ENCODE measurements around the gene AP4M1.
A peak's percentile ranks its signal among the peaks of the same experiment; 100 is the strongest.

The AP4M1 gene

DNA sequence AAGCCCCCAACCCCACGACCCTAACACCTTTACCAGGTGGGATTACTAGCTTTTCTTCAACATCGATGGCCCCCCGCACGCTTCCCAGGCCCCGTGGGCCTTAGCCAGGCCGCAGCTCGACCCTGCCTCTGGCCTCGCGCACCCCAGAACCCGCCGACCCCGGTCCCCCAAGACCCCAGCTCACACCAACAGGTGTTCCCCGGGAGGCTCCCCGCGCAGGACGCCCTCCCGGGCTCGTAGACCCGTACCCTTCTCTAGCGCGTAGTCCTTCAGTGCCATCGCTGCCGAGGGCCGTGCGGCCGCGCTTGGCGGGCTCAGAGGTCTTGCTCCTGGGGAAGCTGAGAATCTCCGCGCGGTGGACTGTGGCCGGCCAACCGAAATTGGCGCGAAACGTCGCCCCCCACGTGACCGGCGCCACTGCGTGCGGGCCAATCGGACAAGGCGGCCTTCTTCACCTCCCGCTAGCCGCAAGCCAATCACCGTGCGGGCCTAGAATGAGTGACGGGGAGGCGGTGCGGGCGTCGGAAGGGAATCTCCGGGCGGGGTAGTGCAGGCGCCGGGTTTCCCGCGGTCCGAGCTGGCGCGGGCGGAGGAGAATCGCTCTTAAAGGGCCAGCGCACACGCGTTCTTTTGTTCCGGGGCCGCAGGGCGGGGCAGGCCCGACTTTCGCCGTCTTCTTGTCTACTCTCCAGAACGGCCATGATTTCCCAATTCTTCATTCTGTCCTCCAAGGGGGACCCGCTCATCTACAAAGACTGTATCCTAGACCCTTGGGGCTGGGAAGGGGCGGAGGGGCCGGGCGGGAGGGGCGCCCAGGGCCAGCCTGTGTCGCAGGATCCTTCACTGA is at the start of gene AP4M1, which contains the start of gene MCM7:
AP4M1 (plus strand) TSS at position 628 of the 847 bp plus-strand sequence; CDS start at position 700, 72 bp downstream.
MCM7 (minus strand) TSS at position 382 of the 847 bp plus-strand sequence; CDS start at position 279, 103 bp downstream.
- peak; percentile 97 for DNase-seq

DNA sequence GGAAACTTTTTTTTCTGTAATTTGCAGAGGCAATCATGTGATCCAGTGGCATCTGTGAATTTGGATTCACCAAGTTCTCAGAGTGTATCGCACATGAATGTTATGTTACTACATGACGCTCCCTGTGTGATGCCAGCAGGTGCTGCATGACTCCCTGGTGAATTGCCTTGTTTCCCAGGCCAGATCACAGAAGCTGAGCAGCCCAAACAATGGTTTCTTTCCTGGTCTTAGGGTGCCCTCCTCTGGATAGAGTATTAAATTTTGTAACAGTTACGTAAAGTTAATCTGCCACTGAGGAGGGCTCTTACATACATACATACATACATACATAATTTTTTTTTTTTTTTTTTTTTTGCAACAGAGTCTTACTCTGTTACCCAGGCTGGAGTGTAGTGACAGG is 48.2 kb upstream of the AP4M1 start:
- peak; percentile 65 for DNase-seq

GRCh38 chr7:100057006-100057405 is 44.4 kb upstream of the AP4M1 start:
- no peak for DNase-seq

- DNase-seq, result peak; percentile 48
Observed at GRCh38 chr7:100059251-100059739, 42.1 kb upstream of the AP4M1 start.

DNA sequence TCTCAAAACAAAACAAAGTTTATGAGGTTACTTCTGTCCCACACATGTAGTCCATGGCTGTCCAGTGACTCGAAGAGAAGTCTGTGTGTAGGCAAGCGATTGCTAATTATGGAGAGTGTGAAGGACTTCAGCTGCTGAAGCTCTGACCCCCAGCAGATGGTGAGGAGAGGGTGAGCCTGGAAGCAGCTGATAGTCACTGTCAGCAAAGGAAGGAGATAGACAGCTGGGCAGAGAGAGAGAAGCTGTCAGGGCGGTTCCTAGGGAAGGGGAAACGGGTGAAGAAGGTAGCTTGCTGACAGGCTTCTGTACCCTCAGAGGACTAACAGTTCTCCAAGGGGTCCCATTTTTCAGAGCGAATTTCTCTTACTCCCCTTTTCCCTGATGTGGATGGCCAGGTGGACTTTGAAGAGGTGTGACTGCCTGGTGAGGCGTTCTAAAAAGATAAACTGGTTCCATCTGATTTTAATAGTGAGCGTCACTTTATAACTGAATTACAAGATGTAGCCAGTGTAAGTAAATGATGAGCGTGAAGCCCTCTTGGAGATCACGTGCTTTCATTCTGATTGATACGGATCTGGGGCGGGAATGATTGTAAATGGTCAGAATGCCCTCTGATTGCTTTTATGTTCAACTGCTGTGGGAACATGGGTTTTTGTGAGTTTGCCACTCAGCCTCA is 39.8 kb upstream of the AP4M1 start:
- DNase-seq, result no peak

DNA sequence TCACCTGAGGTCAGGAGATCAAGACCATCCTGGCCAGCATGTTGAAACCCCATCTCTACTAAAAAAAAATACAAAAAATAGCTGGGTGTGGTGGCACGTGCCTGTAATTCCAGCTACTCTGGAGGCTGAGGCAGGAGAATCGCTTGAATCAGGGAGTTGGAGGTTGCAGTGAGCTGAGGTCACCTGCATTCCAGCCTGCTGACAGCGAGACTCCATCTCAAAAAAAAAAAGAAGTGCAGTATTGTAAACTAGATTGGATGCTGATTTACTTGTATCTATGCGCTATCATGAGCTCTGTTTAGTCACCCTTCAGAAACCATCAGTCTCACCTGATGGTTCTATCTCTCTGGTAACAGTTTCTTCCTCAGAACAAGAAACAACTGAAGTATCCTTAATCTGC is 38.1 kb upstream of the AP4M1 start:
- no peak for DNase-seq

DNA sequence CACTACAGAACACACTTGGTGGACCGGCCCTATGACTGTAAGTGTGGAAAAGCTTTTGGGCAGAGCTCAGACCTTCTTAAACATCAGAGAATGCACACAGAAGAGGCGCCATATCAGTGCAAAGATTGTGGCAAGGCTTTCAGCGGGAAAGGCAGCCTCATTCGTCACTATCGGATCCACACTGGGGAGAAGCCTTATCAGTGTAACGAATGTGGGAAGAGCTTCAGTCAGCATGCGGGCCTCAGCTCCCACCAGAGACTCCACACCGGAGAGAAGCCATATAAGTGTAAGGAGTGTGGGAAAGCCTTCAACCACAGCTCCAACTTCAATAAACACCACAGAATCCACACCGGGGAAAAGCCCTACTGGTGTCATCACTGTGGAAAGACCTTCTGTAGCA is 37.3 kb upstream of the AP4M1 start:
- no peak for DNase-seq

- peak; percentile 27 for DNase-seq
Observed at GRCh38 chr7:100065452-100066186, 35.8 kb upstream of the AP4M1 start.

DNA sequence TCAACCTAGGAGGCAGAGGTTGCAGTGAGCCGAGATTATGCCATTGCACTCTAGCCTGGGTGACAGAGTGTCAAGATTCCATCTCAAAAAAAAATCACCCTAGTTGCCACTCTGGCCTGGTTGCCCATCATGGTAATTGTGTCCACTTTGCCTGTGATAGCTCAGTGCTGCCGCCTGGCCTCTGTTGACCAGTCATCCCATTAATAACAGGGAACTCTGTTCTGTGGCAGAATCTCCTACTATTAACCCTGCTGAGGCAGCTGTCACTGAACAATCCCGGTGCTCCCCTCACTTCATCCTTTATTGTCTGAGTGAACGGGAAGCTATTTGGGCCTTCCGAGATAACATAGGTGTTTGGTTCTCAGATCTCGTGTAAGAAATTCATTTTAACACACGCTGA is 34.5 kb upstream of the AP4M1 start:
- DNase-seq, result no peak

GRCh38 chr7:100069991-100070390 is 31.5 kb upstream of the AP4M1 start:
- no peak for DNase-seq

- no peak for DNase-seq
Observed at GRCh38 chr7:100071018-100071723, 30.3 kb upstream of the AP4M1 start.

GRCh38 chr7:100072462-100072861 is 29.0 kb upstream of the AP4M1 start:
- no peak for DNase-seq

GRCh38 chr7:100074841-100075240 is 26.6 kb upstream of the AP4M1 start:
- DNase-seq, result no peak

DNA sequence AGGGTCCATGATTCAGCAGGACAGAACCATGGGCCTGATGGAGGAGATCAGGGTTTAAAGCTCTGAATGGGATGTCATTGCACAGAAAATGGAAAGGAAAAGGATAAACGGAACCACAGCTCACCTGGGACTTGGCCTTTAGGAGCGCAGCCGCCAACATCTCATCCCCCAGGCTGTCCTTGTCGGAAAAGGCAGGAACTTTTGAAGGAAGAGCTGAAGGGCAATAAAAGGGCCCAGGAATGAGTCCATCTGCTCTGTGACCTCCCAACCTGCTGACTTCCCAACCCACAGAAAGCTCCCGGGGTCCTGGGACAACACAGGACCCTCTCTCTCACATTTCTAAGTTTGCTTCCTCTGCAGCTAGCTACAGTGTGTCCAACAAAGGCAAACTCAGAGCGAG is 26.0 kb upstream of the AP4M1 start:
- DNase-seq, result no peak

DNA sequence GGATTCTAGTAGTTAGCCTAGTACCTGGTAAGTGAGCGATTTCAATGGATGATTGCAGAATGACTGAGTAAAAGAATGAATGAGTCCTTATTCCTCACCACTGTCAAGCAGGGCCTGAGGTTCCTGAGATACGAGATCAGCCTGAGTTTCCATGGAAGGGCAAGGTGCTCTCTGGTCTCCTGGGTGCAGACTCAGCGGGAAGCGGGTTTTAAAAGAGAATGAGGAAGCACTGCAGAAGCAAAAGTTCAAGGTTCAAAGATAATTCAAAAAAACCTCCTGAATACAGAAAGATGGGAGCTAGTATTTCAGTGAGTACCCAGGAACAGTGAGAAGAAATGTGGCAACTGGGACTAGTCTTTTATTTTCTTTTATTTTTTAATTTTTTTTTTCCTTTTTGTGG is 24.2 kb upstream of the AP4M1 start:
- no peak for DNase-seq

GRCh38 chr7:100079024-100079560 is 22.4 kb upstream of the AP4M1 start:
- no peak for DNase-seq

DNA sequence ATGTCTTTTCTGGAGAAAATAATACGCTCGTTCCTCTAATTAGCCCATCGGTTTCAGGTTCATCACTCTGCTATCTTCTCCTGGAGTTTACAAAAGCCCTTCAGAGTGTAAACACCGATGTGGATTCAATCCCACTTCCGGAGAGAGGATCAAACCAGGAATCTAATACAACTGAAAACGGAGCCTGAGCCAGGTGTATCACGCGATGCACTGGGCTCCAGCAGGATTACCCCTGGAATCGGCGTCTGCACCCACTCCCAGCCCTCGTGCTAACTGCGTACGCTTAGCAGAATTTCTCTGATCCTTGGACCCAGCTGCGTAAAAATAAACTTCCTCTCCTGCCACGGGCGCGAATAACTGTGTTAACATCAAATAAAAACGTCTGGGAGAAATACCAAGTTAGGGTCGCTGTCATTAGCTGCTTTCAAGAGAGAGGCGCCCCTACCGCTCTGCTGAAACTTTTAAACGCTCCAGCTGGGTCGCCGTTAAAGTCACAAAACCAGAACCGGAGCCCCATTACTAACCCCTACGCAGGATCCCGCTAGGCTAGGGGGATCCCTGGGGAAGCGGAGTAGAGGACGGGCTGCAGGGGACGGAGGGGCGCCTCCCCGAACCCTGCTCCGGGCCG is 20.4 kb upstream of the AP4M1 start:
- no peak for DNase-seq

DNA sequence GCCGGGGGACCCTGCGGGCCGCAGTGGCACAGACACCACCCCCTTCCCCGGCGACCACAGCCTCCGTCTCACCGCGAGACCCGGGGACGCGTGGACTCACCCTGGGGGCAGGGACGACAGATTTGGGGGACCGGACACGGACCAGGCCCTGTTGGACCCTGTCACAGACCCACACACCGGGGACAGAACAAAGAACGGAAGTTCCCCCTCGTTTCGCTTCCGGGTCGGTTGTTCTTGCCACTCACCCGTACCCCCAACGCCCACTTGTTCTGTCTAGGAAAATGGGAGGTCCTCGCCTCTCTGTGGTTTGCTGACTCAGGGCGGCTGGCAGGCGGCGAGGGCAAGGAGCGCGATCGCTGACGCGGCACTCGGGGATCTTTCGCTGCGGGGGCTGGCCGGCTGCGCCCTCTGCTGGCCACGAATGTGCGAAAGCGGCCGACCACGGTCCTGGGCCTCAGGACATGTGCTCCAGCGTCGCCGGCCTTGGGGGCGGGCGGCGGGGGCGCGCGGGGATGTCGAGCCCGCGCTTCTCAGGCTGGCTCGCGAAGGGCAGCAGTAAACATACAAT is 19.8 kb upstream of the AP4M1 start, which contains the start of gene ZNF3:
ZNF3 (minus strand) TSS at position 189 of the 568 bp plus-strand sequence. CDS start 4,366 bp downstream, outside the sequence.
- peak; percentile 98 for DNase-seq

DNA sequence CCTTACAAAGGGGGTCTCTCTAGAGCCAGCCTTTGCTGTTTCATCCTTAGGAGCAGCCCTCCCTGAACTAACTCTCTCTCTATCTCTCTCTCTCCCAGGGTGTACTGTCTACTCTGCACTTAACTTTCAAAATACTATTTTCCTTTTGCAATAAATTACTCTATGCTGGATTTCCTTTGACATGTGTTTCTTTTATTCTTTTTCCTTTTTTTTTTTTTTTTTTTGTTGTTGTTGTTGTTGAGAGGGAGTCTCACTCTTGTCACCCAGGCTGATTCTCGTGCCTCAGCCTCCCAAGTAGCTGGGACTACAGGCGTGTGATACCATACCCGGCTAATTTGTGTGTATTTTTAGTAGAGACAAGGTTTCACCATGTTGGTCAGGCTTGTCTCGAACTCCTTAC is 18.5 kb upstream of the AP4M1 start:
- no peak for DNase-seq

DNA sequence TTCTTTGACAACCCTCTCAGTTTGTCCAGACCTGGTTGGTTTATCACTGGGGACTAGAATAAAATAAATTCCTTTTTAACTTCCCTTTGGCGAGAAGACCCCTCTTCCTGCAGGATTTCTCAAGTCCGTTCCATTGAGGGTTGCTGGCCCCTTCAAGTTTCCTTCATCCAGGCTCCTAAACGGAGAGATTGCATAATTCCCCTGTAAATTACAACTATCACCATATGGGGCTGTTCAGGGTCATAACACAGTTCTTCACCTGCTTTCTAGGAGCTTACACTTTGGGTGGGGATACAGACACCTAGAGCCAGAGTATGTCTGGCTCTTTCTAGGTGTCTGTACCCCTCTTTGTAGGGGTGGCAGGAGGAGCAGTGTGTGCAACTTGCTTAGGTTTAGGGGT is 15.9 kb upstream of the AP4M1 start:
- DNase-seq, result peak; percentile 22

DNA sequence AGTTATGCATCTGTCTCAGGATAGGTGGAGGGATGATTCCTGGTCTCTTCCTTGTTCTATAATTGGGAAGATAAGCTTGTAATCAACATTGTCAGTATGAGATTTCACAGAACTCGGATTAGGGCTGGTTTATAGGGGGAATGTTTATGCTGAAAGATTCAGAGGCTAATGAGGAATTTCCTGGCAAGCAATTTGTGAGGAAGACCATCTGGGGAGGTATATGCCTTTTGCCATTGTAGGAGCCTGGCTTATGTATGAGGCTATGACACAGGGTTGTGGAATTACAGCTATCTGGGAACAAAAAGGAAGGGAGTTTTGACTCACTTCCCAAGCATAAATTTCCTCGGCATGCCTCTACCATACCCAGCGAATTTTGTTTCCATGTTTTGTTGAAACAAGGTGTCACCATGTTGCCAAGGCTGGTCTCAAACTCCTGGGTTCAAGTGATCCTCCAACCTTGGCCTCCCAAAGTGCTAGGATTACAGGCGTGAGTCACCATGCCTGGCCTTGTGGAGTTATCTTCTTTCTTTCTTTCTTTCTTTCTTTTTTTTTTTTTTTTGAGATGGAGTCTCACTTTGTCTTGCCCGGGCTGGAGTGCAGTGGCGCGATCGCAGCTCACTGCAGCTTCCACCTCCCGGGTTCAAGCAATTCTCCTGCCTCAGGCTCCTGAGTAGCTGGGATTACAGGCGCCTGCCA is 14.2 kb upstream of the AP4M1 start:
- DNase-seq, result no peak
